DND-41 (cell line): ENCODE results near the gene ATP13A4.

Experiments
- ATAC-seq: fragments of 200-7000 bp; cut with Tn5 transposase; 3 replicates; pipeline ENCODE4 v1.9.1; 2021; ENCODE audit warnings: low read depth; ENCODE audit not compliant: insufficient read depth
- DNase-seq: peaks from one replicate; pipeline ENCODE4 v3.0.0-alpha.2; 2020
- H2AFZ ChIP-seq: 2 replicates; pipeline ENCODE4 v1.6.0; 2012; ENCODE audit warnings: low read depth, low read length
- H3K27ac ChIP-seq: 2 replicates; pipeline ENCODE4 v1.5.1; 2012; ENCODE audit warnings: low read length, inconsistent platforms
- H3K27me3 ChIP-seq: fragments of 200-600 bp; sonication (generic); 2 replicates; pipeline ENCODE4 v1.6.0; 2012; ENCODE audit warnings: low read length, mild to moderate bottlenecking, inconsistent platforms; ENCODE audit not compliant: insufficient read depth, poor library complexity
- H3K36me3 ChIP-seq: 2 replicates; pipeline ENCODE4 v1.5.1; 2012; ENCODE audit warnings: low read length, inconsistent platforms; ENCODE audit not compliant: insufficient read depth
- H3K4me1 ChIP-seq: 2 replicates; pipeline ENCODE4 v1.5.1; 2012; ENCODE audit warnings: mild to moderate bottlenecking, low read length; ENCODE audit not compliant: insufficient read depth
- H3K4me2 ChIP-seq: 2 replicates; pipeline ENCODE4 v1.6.0; 2012; ENCODE audit warnings: mild to moderate bottlenecking, moderate library complexity, low read length, inconsistent platforms; ENCODE audit not compliant: insufficient read depth
- H3K4me3 ChIP-seq, 2 experiments: fragments of 200-600 bp in 1 of 2; shearing (Covaris generic) in 1 of 2; 2 replicates each; pipeline ENCODE4 v1.5.1; 2012 to 2016; ENCODE audit warnings: inconsistent platforms in 2 of 2, low read length in 2 of 2, mild to moderate bottlenecking in 2 of 2, low read depth in 1 of 2, moderate library complexity in 1 of 2
- H3K79me2 ChIP-seq: 2 replicates; pipeline ENCODE4 v1.6.0; 2012; ENCODE audit warnings: low read length, inconsistent platforms; ENCODE audit not compliant: insufficient read depth
- H3K9ac ChIP-seq: 2 replicates; pipeline ENCODE4 v1.6.0; 2012; ENCODE audit warnings: low read depth, mild to moderate bottlenecking, inconsistent platforms, low read length, moderate library complexity
- H3K9me3 ChIP-seq: 2 replicates; pipeline ENCODE4 v1.5.1; 2012; ENCODE audit warnings: low read length, moderate library complexity, mild to moderate bottlenecking, inconsistent platforms; ENCODE audit not compliant: insufficient read depth, severe bottlenecking
- H4K20me1 ChIP-seq: 2 replicates; pipeline ENCODE4 v1.6.0; 2012; ENCODE audit warnings: low read length; ENCODE audit not compliant: insufficient read depth
- EZH2 ChIP-seq: IDR thresholded peaks from 3 replicates; pipeline ENCODE4 v1.6.1; 2012; ENCODE audit warnings: borderline replicate concordance, low read depth, mild to moderate bottlenecking, moderate library complexity, low read length, inconsistent platforms; ENCODE audit not compliant: severe bottlenecking
- TF ChIP-seq, protein P1 (sequence below): IDR thresholded peaks from 2 replicates; pipeline ENCODE4 v1.5.1; 2012; ENCODE audit warnings: borderline replicate concordance, low read length, moderate library complexity, mild to moderate bottlenecking; ENCODE audit not compliant: poor library complexity, severe bottlenecking; ENCODE audit errors: extremely low read depth

Gene ATP13A4

DNA sequence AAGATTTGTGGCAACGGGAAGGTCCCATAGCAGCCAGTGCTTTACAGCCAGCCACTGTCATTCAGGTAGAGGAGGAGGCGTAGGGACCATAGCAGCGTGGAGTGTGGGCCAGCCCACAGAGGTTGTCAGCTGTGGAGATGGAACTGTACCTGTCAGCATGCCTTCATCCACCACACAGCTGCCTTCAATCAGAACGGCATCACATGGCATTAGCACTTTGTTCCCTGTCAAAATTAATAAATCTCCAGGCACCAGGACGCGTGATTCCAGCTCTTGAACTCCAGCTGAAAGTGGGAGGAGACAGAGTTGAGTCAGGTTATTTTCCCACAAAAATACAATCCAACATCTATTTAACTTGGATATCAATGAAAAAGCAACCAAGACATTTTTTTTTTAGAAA lies 84.0 kb downstream of the ATP13A4 start:
- Histone ChIP-seq H3K9me3 (no peaks in the 10 kb centered on the region), H3K36me3 (no peaks in the 10 kb centered on the region), H3K27ac (no peak overlapping the region), H3K9ac (no peak overlapping the region), H3K4me2 (no peak overlapping the region), H3K79me2 (no peaks in the 10 kb centered on the region), H3K4me1 (no peaks in the 10 kb centered on the region), H4K20me1 (no peaks in the 10 kb centered on the region), H3K27me3 (no peaks in the 10 kb centered on the region), H3K4me3 (no peak overlapping the region), H2AFZ (no peak overlapping the region)
- DNase-seq (no peak), ATAC-seq (no peak)
- TF ChIP-seq, protein P1, sequence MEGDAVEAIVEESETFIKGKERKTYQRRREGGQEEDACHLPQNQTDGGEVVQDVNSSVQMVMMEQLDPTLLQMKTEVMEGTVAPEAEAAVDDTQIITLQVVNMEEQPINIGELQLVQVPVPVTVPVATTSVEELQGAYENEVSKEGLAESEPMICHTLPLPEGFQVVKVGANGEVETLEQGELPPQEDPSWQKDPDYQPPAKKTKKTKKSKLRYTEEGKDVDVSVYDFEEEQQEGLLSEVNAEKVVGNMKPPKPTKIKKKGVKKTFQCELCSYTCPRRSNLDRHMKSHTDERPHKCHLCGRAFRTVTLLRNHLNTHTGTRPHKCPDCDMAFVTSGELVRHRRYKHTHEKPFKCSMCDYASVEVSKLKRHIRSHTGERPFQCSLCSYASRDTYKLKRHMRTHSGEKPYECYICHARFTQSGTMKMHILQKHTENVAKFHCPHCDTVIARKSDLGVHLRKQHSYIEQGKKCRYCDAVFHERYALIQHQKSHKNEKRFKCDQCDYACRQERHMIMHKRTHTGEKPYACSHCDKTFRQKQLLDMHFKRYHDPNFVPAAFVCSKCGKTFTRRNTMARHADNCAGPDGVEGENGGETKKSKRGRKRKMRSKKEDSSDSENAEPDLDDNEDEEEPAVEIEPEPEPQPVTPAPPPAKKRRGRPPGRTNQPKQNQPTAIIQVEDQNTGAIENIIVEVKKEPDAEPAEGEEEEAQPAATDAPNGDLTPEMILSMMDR: no peak
- no peak for TF ChIP-seq EZH2

DNA sequence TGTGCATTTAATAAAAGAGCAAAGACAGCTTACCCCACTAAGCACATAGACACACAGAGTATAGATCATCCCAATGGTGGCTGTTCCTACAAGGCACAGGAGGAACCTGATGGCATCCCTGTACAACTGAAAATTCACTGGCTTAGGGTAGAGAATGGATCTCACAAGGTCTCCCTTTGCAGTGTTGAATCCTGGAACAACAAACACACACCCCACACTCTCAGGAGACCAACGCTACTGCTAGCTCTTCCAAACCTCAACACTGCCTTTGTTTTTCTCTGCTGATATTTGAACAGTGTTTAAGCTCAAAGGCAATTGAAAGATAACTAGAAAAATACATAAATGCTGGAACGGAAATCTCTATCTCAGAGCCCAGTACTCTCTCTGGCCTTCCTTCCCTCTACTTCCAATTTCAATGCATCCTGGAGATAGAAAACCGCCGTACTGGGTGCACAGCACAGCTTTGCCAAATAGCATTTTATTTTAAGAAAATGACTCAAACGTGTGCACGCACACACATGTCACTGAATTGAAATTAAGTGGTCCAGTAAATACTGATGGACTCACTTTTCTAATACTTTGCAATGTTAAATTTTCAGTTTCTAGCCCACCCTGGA lies 88.6 kb downstream of the ATP13A4 start:
- ATAC-seq (no peak), DNase-seq (no peak)
- Histone ChIP-seq H3K9me3 (no peaks in the 10 kb centered on the region), H3K27me3 (no peaks in the 10 kb centered on the region), H3K36me3 (no peaks in the 10 kb centered on the region), H3K4me2 (no peak overlapping the region), H3K4me1 (no peaks in the 10 kb centered on the region), H2AFZ (no peak overlapping the region), H3K4me3 (no peak overlapping the region), H3K9ac (no peak overlapping the region), H4K20me1 (no peaks in the 10 kb centered on the region), H3K27ac (no peak overlapping the region), H3K79me2 (no peaks in the 10 kb centered on the region)
- TF ChIP-seq, protein P1: no peak
- no peak for TF ChIP-seq EZH2

- DNase-seq: no peak
- Histone ChIP-seq H3K4me3 (no peak overlapping the region), H3K9me3 (no peaks in the 10 kb centered on the region), H3K36me3 (no peaks in the 10 kb centered on the region), H3K27ac (no peak overlapping the region), H3K27me3 (no peaks in the 10 kb centered on the region), H3K9ac (no peak overlapping the region), H3K79me2 (no peaks in the 10 kb centered on the region), H3K4me2 (no peak overlapping the region), H2AFZ (no peak overlapping the region), H3K4me1 (no peaks in the 10 kb centered on the region), H4K20me1 (no peaks in the 10 kb centered on the region)
- no peak for ATAC-seq
- TF ChIP-seq, protein P1: no peak
- TF ChIP-seq EZH2: no peak
These were observed 89.8 kb downstream of the ATP13A4 start for GRCh38 chr3:193464889-193465288.
